Measurements from ENCODE around the gene VLDLR.
"Not testable (repeated sequence)": the region's sequence is repeated elsewhere in the genome, so short reads cannot be mapped to it uniquely, and the experiment has no call there.

Gene VLDLR

DNA sequence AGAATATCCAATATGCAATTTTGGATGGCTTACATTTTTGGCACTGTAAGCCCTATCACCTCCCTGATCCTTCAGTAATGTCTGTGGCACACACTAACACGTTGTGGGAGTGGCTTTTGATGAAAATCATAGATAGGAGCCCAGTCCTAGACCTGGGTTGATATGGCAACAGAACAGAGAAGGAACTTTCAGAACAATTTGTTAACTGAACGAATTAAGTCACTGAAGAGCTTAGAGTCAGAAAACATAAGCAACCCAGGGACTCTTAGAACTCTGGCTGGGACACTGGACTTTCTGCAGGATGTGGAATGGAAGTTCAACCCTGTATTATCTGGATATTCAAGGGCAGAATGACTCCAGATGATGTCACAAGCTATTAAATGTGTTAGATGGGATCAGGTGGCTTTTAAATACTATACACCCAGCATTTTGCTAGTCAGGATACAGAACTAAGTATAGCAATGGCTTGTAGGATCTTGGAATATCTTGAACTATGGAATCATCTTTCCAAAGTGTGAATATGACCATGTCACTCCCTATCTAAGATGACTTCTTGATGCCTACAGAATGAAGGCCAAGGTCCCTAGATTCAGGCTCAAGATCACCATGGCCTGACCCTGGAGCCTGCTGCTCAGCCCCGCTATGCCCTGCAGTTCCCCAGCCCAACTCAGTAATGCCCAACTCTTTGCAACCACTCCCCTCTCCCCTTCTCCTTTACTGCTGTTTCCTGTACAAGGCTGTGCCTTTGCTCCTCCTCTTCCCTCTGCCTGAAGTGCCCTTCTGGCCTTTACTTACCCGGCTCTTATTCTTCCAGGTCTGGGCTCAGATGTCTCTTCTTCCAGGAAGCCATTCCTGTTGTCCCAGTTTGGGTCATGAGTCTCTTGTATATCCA is 42.8 kb downstream of the VLDLR start:
- no peak for DNase-seq

DNA sequence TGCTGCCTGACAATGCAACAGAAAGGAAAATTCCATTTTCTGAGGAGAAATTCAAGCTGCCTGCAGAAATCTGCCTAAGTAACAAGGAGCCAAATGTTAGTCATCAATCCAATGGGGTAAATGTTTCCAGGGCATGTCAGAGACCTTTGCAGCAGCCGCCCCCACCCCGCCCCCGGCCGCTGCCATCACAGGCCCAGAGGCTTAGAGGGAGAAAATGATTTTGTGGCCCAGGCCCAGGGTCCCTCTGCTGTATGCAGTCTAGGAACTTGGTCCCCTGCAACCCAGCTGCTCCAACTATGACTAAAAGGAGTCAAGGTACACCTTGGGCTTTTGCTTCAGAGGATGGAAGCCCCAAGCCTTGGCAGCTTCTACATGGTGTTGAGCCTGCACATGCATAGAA is 45.0 kb downstream of the VLDLR start:
- DNase-seq = no peak

DNA sequence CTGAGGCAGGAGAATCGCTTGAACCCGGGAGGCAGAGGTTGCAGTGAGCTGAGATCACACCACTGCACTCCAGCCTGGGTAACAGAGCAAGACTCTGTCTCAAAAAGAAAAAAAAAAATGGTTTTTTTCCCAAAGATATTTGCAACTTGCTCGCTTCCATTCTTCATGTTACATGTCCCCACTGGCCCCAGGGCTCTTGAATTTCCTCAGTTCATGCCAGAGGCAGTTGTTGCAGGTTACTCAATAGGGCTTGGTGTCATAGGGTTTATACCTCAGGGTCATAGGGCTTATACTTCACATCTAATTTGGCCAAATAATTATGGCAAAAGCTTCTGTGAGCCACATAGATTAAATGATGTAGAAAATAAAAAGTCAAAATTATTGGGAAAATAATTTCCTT is 51.6 kb downstream of the VLDLR start:
- no peak for DNase-seq

DNA sequence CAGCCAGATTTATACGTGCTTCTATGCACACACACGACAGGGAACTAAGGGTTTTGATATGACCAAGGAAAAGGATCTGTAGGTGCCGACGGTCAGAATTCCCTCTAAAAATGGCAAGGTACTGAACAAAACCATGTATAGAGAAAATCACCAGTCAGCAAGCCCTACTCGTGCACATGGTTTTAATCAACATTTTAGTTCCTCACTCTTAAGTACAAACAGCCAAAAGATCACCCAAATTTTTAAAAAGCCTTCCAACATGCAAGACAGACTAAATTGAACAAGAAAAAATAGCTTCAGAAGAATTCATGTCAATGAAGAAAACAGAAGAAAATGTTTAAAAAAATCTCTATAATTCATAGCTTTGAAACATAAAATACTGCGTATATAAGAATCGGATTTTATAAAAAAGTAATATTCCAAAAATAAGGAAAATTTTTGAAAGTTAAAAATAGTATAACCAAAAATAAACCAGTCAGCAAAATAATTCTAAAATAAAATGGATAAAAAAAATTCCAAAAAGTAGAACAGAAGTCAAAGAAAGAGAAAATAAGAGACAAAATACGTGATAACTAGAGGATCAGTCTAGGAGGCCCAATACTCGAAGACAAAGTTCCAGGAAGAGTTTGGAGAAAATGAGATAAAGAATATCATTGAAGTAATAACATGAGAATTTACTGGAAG is 52.7 kb downstream of the VLDLR start:
- no peak for DNase-seq

DNA sequence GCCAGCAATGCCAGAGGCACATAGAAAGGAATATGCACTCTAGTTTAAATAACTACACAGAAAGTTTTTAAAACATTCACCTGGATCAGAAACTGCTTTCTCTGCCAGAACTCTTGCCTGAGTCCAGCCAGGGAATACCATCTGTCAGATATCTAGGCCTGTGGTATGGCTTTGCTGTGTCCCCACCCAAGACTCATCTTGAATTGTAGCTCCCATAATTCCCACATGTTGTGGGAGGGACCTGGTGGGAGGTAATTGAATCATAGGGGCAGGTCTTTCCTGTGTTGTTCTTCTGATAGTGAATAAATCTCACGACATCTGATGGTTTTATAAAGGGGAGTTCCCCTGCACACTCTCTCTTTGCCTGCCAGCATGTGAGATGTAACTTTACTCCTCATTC is 54.2 kb downstream of the VLDLR start:
- DNase-seq = no peak

DNA sequence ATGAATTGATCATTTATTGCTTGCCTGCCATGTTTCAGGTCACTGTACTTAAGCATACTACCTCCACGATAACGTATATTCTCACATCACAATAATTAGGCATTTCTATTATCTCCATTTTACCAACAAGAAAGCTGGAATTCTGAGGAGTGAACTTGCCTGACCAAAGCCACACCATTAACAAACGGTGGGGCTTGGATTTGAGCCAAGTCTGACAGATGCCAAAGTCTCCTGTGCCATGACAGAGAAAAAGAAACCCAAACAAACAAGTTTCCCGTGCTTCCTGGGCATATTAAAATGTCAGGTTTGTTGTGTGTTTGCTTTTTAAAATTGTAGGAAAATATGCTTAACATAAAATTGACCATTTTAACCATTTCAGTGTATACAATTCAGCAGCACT is 54.9 kb downstream of the VLDLR start:
- no peak for DNase-seq

DNA sequence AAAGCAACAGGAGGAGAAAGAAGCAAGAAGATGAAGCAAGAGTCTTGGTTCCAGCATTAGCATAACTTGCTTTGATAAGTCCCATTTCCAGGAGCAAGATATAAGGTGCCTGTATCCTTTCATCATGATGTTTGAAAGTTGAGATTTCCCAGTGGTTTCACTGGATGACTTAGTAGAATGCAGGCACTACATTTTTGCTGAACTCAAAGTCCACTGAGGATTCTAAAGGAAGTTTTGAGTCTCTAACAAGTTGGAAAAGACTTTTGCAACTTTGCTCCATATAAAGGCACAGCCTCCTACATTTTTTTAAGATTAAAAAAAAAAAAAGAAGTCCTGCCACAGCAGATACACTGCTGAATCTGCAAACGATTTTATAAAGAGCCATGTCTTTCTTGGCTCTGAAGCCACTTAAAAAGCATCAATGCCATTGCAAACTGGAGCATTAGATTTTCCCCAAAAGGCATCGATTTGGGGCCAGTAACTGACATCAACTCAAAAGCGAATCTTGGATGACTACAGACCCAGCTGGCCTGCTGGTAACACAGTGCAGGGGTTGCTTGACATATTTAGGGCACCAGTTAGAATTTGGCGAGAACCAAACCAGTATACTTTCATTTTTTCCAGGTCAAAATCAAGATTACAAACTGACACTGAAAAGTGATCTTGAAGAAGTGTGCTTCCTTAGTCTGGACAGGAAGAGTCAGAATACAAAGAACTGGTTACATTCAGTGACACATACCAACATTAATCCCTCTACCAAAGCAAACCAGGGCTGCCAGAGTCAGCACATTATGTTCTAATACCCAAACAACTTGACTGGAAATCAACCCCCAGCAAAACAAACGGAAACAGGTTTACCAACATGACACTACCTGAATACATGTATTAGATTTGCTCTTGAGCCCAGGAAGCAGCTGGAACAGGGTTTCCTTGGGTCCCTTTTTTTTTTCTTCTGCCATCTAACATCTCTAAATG is 56.6 kb downstream of the VLDLR start:
- DNase-seq = no peak

DNA sequence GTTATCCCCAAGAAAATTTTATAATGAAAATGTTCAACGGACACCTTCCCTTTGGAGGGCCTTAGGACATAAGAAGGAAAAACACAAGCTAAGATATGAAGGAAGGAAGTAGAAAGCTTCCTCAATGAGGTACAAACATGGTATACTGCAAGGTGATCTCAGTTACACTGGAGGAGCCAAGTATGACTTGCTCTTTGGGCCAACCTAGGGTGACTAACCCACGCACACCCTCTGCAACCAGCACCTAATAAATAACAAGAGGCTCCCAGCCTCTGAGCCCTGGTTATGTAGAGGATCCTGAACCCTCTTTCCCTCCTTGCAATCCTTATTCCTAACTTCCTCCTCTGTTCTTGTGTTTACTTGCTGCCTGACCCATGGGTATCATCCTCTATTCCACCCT is 57.4 kb downstream of the VLDLR start:
- no peak for DNase-seq

DNA sequence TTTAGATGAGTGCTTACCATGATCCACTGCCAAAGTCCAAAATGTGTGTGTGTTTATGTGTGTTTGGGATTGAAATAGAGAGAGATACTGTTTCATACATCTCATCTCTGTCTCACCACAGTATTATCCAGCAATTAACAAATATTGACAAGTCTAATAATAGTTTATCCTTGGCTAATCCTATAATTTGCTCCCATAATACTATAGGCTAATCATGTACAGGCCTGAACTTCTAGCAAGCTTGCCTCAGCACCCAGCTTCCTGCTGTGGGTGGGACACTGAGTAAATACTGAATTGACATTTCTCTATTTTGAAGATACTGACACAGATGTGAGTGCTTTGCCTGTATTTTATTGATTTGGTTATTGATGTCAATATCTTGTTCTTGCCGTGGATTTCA is 60.4 kb downstream of the VLDLR start:
- DNase-seq = no peak

DNA sequence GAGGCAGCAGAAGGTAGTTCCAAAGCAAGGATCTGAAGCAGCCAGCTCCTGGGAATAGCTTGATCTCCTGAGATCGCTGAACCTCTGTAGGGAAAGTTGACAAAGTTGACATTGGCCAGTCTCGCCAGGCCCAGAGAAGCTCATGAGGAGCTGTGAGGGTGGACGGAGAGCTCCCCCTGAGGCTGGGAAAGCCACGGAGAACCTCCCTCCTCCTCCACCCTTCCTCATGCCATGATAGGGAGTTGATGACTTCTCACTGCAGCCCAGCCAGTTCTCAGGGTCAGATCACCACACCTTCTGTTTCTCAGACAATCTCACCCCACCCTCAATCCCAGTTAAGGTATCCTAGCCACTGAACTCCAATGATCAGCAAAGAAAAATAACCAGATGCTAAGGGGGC is 65.3 kb downstream of the VLDLR start:
- DNase-seq = no peak

DNA sequence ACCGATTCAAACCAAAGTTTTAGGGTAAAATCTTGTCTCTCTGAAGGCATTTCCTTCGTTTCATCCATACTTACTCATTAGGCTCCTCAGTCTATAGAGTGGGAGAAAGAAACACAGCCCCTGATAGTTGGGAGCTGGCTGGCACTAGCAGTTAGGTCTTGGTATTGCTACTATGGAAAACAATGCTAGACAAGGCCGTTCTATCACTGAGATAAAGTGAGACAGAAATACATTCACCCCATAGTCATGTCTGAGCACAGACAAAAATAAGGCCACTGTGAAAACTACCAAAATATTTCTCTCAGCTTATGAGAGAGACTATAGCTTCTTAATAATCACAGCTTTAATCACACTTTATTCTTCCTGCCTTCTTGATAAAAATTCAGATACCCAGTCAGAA is 67.0 kb downstream of the VLDLR start:
- DNase-seq = no peak

DNA sequence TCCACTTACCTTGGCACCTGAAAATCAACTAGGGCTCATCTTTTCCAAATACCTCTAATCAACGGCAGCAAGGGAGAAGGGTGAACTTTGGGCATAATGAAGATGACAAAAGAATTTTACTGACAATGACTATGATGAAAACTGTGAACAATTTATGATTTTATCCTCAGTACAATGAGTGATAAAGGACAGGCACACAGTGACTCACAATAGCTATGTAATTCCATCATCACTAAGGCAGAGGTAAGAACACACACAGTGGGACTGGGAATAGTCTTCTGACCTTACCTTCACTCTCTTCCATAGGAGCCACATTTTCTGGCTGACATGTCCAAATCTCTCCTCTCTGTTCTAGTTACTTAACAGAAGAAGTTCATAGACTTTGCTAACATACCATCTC is 69.6 kb downstream of the VLDLR start:
- DNase-seq = no peak

DNA sequence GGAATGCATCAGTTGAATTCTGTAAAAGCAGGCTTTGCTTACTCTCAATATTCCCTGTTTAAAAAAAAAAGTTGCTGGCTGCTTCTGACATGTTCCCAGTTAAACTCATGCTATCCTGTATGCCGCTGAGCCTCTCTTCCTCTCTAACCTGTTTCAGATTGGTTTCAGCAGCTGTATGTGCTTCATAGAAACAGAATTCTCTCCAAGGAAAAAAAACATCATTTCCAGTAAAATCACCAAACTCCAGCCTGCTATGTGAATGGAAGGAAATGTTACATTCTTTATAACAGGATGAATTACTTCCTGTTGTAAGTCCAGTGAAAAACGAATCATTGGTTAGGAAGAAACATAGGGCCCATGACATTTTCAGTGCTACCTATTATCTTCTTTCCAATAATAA is 70.0 kb downstream of the VLDLR start:
- no peak for DNase-seq

DNA sequence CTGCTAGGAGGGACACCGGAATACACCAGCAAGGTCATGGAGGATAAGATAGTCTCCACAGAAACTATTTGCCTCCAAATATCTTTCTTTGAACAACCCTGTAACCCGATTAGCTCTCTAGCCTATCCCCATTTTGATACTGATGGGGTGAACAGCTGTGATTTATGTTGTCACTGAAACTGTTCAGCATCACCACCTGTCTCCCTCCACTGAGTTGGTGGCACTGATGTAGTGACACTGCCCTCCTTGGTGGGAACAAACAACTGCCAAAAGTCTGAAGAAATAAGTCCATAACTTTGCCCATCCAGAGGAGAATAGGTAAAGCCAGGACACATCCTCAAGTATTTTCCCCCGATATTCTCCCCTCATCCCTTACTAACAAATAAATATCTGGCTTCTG is 71.5 kb downstream of the VLDLR start:
- DNase-seq = no peak

DNA sequence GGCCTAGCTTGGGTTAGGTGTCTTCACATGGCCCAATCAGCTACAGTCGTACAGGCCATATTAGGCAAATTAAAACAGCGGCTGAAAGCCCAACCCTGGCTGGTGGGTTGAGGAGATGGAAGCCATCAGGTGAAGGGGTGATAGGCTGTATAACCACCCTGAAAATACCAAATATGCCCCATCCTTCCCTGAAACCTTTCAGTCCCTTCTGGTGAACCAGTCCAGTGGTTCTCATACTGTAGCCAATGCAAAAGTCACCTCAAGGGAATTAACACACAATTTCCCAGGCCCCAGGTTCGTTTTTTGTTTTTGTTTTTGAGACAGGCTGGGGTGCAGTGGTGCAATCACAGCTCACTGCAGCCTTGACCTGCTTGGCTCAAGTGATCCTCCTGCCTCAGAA is 75.9 kb downstream of the VLDLR start:
- no peak for DNase-seq

DNA sequence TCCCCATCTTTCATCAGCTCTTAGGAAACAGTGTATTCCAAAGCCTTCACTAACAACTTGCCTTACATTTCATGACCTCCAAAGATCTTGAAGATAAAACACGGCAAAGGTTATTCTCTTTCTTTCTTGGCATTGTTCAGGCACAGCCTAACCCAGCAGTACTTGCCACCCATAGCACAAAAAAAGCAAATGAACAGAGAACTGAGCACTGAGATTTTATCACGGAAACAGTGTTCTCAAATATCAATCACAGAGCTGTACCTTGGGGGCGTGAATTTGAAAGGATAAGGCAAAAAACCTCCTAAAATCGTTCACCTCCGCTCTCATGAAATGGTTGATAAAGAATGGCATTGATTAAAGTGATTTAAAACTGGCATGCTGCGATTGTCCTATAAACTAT is 78.8 kb downstream of the VLDLR start:
- no peak for DNase-seq

DNA sequence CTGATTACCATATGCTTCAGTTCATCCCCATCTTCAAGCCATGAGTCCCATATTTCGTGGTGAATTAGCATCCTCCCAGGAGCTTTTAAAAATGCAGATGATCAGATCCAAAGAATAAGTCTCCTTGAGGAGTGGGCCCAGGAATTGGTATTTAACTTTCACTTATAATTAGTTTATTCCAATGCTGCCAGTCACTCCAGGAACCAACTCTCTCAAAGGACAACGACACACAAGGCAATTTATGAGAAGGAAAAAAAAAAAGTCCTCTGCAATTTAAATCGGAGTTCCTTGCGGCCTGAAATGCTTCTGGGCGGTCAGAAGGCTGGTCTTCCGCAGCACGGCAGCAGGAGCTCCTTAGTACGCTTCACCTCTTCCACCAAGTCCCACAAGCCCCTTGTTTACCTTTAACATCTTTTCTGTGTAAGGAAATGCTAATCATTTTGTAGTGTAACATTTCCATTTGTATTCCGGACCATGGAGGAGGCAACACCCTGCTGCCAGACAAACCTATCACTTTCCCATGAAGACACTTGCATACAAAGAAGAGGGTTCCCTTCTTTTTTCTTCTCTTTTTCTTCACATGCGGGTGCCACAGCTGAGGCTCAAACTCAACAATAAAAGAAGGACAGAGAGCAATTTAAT is 79.4 kb downstream of the VLDLR start:
- DNase-seq = no peak

DNA sequence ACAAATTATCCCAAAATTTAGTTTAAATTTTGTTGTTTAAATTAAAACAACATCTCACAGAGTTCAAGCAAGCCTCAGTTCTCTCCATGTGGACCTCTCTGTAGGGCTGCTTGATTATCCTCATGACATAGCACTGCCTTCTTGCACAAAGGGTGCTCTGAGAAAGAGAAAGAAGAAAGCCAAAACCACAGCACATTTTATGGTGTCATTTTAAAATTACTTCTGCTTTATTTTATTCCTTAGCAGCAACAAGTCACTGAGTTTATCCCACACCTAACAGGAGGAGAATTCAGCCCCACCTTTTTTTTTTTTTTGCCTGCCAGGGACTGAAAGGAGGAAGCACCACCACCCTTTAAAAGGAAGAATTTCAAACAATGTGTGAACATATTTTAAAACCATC is 82.9 kb downstream of the VLDLR start:
- DNase-seq = no peak

DNA sequence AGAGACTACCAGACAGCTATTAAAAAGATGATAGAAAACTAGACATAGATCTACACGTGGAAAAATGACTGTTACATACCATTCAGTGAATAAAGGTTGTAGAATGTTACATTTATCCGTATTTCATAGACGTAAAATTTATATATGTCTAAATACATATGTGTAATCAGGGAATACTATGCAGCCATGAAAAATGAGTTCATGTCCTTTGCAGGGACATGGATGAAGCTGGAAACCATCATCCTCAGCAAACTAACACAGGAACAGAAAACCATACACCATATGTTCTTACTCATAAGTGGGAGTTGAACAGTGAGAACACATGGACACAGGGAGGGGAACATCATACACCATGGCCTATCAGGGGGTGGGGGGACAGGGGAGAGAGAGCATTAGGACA is 85.7 kb downstream of the VLDLR start:
- not testable (repeated sequence) for DNase-seq
